Stomach (tissue), 19 donors: ENCODE results near the gene TLE7. TPM values are rescaled to one million over a fixed set of nuclear protein-coding genes. Genes with fewer than 3 reads are reported as not detected.

Source experiments
- DNase-seq, 2 donors: peaks; one replicate each; pipeline versions ENCODE4 v3.0.0 to v3.0.0-alpha.2; 2013 to 2019
- H3K27ac ChIP-seq, 5 donors: fragments of 200-600 bp in 4 of 5; sonication (generic) in 4 of 5; one replicate each; pipeline ENCODE4 v1.5.1; 2013 to 2019; ENCODE audit warnings: mild to moderate bottlenecking in 1 of 5, moderate library complexity in 1 of 5
- H3K27me3 ChIP-seq, 3 donors: fragments of 200-600 bp; sonication (generic); one replicate each; pipeline ENCODE4 v1.5.1; 2017 to 2019; ENCODE audit warnings: mixed run types in 1 of 3
- H3K36me3 ChIP-seq, 4 donors: fragments of 200-600 bp; sonication (generic); 1 replicate in 3 of 4; 2 replicates in 1 of 4; pipeline ENCODE4 v1.5.1; 2016 to 2019
- H3K4me1 ChIP-seq, 4 donors: fragments of 200-600 bp; sonication (generic); one replicate each; pipeline ENCODE4 v1.5.1; 2016 to 2019
- H3K4me3 ChIP-seq, 4 donors: fragments of 200-600 bp; sonication (generic) in 3 of 4; one replicate each; pipeline ENCODE4 v1.5.1; 2016 to 2019; ENCODE audit warnings: mild to moderate bottlenecking in 1 of 4
- H3K9me3 ChIP-seq, 4 donors: fragments of 200-600 bp; sonication (generic); one replicate each; pipeline ENCODE4 v1.5.1; 2016 to 2019
- EP300 ChIP-seq: sonication (generic); formaldehyde crosslinking; IDR thresholded peaks from one replicate; pipeline ENCODE4 v1.6.1; 2017; ENCODE audit warnings: antibody characterized with exemption
- POLR2A ChIP-seq, 4 donors: fragments of 450-650 bp; IDR thresholded peaks; one replicate each; pipeline ENCODE4 v1.6.1; 2016; ENCODE audit warnings: antibody characterized with exemption in 4 of 4, control low read depth in 2 of 4, mild to moderate bottlenecking in 1 of 4, moderate library complexity in 1 of 4
- POLR2AphosphoS5 ChIP-seq, 3 donors: sonication (generic); formaldehyde crosslinking; IDR thresholded peaks; one replicate each; pipeline ENCODE4 v1.6.1; 2016; ENCODE audit warnings: antibody characterized with exemption in 3 of 3
- WGBS, 5 donors: extraction: QIAGEN DNeasy Blood & Tissue Kit in 3 of 5; methylation state at CpG; one replicate each; pipeline versions ENCODE4 v1.1.5 to v1.1.7; 2013 to 2018; 5-methylcytosine and 5-hydroxymethylcytosine counted together
- intact Hi-C: fragments of 100-400 bp; cut with DNase I; formaldehyde crosslinking; loops from one replicate; pipeline ENCODE4 v1.15.1; 2023; ENCODE audit warnings: low total_unique reads
- long read RNA-seq, 10 donors: transcript quantifications; one replicate each; lab custom pipeline, GENCODE V29; 2026
- polyA plus RNA-seq, 3 donors: library from polyadenylated mRNA; stranded (reverse); fragments of 200-250 nt; gene quantifications; one replicate each; pipeline ENCODE4 v1.2.3, GENCODE V29; 2013
- total RNA-seq, 5 donors: library from RNA; depleted of rRNA; stranded (reverse); fragments of >200 nt; gene quantifications; one replicate each; pipeline versions ENCODE4 v1.1.0 to v1.2.3, GENCODE V29; 2014 to 2016
- TF ChIP-seq, protein P1 (sequence below), 7 experiments: fragments of 450-650 bp in 4 of 7; fragments of 200-600 bp in 3 of 7; sonication (generic) in 3 of 7; IDR thresholded peaks; one replicate each; pipeline ENCODE4 v1.5.1; 2016 to 2019; ENCODE audit warnings: antibody characterized with exemption in 7 of 7, control low read depth in 2 of 7, mild to moderate bottlenecking in 1 of 7
- donor health status: healthy with polysubstance abuse.
- donor health status: Bipolar disorder and iron deficiency.
- donor health status: healthy.

Gene TLE7
- total RNA-seq, result not detected
- polyA plus RNA-seq, result not detected
- long read RNA-seq, donor 1, result 0 reads
- long read RNA-seq, donor 2, result 0 reads
- long read RNA-seq, donor 3, result 0 reads
- long read RNA-seq, donor 4, result 0 reads
- long read RNA-seq, donor 5, result 0 reads
- long read RNA-seq, donor 6, result 0 reads
- long read RNA-seq, donor 7, result 0 reads
- long read RNA-seq, donor 8, result 0 reads
- long read RNA-seq, donor 9, result 0 reads
- long read RNA-seq, donor 10, result 0 reads

DNA sequence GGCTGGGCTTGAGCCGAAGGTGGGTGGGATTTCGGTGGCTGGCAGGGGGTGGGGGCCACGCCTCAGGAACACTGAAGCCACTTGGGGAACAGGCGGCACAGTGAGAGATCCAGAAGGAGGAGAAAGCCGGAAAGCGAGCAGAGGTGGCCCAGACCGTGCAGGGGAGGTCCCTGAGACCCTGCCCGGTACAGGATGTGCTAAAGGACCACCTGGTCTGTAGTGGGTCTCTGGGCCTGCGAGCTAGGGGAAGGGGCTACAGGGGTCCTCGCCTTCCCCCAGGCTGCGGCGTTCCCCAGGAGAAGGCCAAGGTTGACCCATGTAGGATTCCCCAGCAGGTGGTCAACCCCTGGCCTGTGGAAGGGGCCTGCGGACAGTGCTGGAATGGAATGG is at the start of gene TLE7:
TSS of gene TLE7 (minus strand) at position 4 of the 390 bp plus-strand sequence. CDS start 8,730 bp downstream, outside the sequence.
- intact Hi-C loops, result no loop called here
- no peak for TF ChIP-seq EP300
- TF ChIP-seq, protein P1, sequence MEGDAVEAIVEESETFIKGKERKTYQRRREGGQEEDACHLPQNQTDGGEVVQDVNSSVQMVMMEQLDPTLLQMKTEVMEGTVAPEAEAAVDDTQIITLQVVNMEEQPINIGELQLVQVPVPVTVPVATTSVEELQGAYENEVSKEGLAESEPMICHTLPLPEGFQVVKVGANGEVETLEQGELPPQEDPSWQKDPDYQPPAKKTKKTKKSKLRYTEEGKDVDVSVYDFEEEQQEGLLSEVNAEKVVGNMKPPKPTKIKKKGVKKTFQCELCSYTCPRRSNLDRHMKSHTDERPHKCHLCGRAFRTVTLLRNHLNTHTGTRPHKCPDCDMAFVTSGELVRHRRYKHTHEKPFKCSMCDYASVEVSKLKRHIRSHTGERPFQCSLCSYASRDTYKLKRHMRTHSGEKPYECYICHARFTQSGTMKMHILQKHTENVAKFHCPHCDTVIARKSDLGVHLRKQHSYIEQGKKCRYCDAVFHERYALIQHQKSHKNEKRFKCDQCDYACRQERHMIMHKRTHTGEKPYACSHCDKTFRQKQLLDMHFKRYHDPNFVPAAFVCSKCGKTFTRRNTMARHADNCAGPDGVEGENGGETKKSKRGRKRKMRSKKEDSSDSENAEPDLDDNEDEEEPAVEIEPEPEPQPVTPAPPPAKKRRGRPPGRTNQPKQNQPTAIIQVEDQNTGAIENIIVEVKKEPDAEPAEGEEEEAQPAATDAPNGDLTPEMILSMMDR (IDR thresholded peaks at IDR 0.05), result no peak
- no peak for TF ChIP-seq POLR2A (IDR thresholded peaks at IDR 0.05)
- Histone ChIP-seq H3K36me3 (peaks cover 0 to 9% (median 0%) of the 10 kb centered on the region in 4 donors), H3K27me3 (peaks cover 0 to 23% (median 12%) of the 10 kb centered on the region in 3 donors), H3K4me1 (no peaks in the 10 kb centered on the region), H3K4me3 (no peak within 1 kb of the TSS), H3K27ac (no peak within 1 kb of the TSS), H3K9me3 (peaks cover 22 to 70% (median 64%) of the 10 kb centered on the region in 4 donors)
- DNase-seq, result no peak
- WGBS, 5 donors, result 82 to 94% (median 86%) methylated on average over 13 of the region's 13 CpGs

GRCh38 chr16:71491054-71491453 is 49.2 kb upstream of the TLE7 start:
- Histone ChIP-seq H3K36me3 (no peaks in the 10 kb centered on the region), H3K27ac (no peak overlapping the region), H3K4me1 (no peaks in the 10 kb centered on the region), H3K4me3 (no peak overlapping the region), H3K27me3 (no peaks in the 10 kb centered on the region), H3K9me3 (no peaks in the 10 kb centered on the region)
- 57 to 73% (median 61%) methylated on average over 3 of the region's 3 CpGs for WGBS, 5 donors
- no peak for TF ChIP-seq POLR2AphosphoS5 (IDR thresholded peaks at IDR 0.05)
- no peak for TF ChIP-seq EP300
- TF ChIP-seq, protein P1 (IDR thresholded peaks at IDR 0.05), result no peak
- TF ChIP-seq POLR2A (IDR thresholded peaks at IDR 0.05), result no peak
- DNase-seq, result no peak
- intact Hi-C loops, result loop anchor here (5.0 kb wide), 1 partner anchor 34 kb away; no protein-coding TSS in a partner anchor

GRCh38 chr16:71490361-71490760 is 48.5 kb upstream of the TLE7 start:
- H3K36me3 ChIP-seq, result no peaks in the 10 kb centered on the region
- intact Hi-C loops, result loop anchor here (5.0 kb wide), 1 partner anchor 33 kb away; no protein-coding TSS in a partner anchor
- DNase-seq, result no peak
- no peaks in the 10 kb centered on the region for H3K4me1 ChIP-seq
- no peak overlapping the region for H3K27ac ChIP-seq
- H3K27me3 ChIP-seq, result no peaks in the 10 kb centered on the region
- H3K9me3 ChIP-seq, result no peaks in the 10 kb centered on the region
- TF ChIP-seq, protein P1 (IDR thresholded peaks at IDR 0.05), result no peak
- TF ChIP-seq EP300 (no peak), POLR2A (IDR thresholded peaks at IDR 0.05) (no peak), POLR2AphosphoS5 (IDR thresholded peaks at IDR 0.05) (no peak)
- no peak overlapping the region for H3K4me3 ChIP-seq

GRCh38 chr16:71489122-71489521 is 47.3 kb upstream of the TLE7 start, which contains the start of gene ZNF19:
Gene ZNF19 (minus strand): TSS chr16:71489324. CDS start chr16:71482114, 7,210 bp downstream.
- H3K9me3 ChIP-seq, result no peaks in the 10 kb centered on the region
- H3K4me3 ChIP-seq, result no peak within 1 kb of the TSS
- H3K27ac ChIP-seq, result no peak within 1 kb of the TSS
- WGBS, 5 donors, result 86 to 91% (median 90%) methylated on average over 21 to 22 of the region's 22 CpGs
- peaks cover 0 to 5% (median 5%) of the 10 kb centered on the region in 4 donors for H3K4me1 ChIP-seq
- intact Hi-C loops, result no loop called here
- TF ChIP-seq POLR2A (IDR thresholded peaks at IDR 0.05) (no peak), POLR2AphosphoS5 (IDR thresholded peaks at IDR 0.05) (no peak), EP300 (no peak)
- TF ChIP-seq, protein P1 (IDR thresholded peaks at IDR 0.05), result no peak
- H3K36me3 ChIP-seq, result no peaks in the 10 kb centered on the region
- no peak for DNase-seq
- H3K27me3 ChIP-seq, result no peaks in the 10 kb centered on the region
